TTC549 (cell line): ENCODE data around the gene HSPG2.
"Not testable (repeated sequence)": the region's sequence is repeated elsewhere in the genome, so short reads cannot be mapped to it uniquely, and the experiment has no call there.

Experiments used
- FAIRE-seq: peaks from 2 replicates; lab custom pipeline; 2012; peaks lifted over from hg19 to GRCh38; lab: Jason Lieb, UNC

Gene HSPG2

DNA sequence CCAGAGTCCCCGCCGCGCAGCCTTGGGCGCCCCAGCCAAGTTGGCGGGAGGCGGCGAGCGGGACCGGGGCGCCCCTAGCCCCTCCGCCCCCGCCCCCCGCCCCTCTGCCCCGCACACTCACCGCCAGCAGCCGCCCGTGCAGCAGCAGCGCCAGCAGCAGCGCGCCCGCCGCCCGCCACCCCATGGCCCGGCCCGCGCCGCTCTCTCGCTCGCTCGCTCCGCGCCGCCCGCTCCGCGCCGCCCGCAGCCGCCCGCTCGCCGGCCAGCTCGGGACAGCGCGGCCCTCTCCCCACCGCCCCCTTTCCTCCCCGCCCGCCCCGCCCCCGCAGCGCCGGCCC lies at the start of gene HSPG2:
Gene HSPG2, minus strand, starts transcription at position 277 of the 338 bp plus-strand sequence. Its CDS starts 93 bp downstream, at position 184.
- FAIRE-seq: no peak

DNA sequence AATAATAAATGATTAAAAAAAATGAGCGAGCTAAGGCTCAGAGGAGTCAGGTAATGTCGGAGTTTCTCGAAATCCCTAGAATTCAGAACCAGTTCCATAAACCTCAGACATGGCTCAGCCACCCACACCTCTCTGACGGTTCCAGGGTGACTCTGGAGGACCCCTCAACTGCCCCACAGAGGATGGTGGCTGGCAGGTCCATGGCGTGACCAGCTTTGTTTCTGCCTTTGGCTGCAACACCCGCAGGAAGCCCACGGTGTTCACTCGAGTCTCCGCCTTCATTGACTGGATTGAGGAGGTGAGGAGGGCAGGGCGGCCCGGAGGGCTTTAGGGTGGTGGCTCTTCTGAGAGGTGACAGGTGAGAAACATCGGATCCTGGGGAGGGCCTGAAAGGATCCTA lies 49.3 kb upstream of the HSPG2 start:
- FAIRE-seq: not testable (repeated sequence)

DNA sequence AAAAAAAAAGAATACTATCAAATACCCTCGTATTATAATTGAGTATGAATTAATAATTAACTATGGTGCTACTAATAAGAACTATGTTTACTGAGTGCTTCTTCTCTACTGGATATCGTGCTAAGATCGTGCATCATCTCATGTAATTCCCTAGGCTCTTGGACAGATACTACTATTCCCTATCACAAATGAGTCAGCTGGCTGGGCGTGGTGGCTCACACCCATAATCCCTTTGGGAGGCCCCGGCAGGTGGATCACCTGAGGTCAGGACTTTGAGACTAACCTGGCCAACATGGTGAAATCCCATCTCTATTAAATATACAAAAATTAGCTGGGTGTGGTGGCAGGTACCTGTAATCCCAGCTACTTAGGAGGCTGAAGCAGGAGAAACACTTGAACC lies 48.8 kb upstream of the HSPG2 start:
- not testable (repeated sequence) for FAIRE-seq

DNA sequence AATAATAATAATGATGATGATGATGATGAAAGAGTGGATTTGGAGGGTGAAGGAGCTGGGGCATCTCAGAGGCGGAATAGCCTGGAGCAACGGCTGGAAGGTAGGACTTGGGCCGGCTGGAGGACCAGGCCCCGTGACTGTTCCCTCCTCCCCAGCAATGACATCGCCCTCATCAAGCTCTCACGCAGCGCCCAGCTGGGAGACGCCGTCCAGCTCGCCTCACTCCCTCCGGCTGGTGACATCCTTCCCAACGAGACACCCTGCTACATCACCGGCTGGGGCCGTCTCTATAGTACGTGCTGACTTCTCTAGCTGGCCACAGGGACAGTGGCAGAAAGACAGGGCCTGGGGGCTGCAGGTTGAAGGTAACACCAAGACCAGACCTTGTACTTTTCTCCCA lies 46.4 kb upstream of the HSPG2 start:
- FAIRE-seq: not testable (repeated sequence)

DNA sequence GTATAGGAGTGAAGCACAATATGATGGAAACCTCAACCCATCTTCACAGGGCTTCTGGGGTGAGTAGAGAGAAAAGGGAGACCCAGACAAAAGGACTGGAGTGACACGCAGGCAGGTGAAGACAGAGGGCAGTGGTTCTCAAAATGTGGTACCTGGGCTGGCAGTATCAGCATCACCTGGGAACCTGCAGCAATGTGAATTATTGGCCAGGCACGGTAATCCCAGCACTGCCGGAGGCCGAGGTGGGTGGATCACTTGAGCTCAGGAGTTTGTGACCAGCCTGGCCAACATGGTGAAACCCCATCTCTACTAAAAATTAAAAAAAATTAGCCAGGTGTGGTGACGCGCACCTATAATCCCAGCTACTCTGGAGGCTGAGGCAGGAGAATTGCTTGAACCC lies 45.0 kb upstream of the HSPG2 start:
- not testable (repeated sequence) for FAIRE-seq

DNA sequence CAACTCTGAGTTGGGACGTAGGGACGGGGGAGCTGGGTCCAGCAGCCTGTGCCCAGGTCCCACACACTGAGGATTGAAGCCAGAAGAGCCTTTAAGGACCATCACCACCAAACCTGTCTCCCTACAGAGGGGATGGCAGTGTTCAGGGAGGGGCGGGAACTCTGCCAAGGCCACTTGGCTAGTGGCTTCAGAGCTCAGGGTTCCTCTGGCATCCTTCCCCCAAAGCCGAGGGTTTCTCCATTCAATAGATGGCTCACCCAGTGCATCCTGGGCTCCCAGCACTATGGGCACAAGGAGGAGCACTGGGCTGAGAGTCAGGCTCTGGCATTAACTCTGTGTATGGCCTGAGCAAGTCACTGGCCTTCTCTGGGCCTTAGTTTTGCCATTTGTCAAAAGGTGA lies 44.1 kb upstream of the HSPG2 start:
- FAIRE-seq: not testable (repeated sequence)

DNA sequence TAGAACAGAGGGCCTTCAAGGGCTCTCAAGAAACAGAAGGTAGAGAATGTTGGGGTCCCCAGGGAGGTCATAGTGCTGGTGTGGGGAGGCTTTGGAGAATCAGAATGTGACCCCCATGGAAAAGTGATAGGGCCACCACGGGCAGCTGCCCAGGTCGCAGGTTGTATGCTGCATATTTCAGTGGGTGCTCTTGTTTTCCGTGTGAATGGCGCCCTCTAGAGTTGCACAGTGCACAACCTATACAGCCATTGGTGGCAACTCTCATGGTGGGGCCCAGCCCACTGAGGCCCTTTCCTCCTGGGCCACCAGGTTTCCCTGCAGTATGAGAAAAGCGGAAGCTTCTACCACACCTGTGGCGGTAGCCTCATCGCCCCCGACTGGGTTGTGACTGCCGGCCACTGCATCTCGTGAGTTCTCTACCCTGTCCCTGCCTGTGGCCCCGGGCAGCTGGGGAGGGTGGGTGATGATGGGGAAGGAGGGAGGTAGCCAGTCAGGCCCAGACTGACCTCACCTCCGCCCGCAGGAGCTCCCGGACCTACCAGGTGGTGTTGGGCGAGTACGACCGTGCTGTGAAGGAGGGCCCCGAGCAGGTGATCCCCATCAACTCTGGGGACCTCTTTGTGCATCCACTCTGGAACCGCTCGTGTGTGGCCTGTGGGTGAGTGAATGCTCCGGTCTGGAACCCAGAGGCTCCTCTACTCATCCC lies 43.6 kb upstream of the HSPG2 start:
- FAIRE-seq: not testable (repeated sequence)

DNA sequence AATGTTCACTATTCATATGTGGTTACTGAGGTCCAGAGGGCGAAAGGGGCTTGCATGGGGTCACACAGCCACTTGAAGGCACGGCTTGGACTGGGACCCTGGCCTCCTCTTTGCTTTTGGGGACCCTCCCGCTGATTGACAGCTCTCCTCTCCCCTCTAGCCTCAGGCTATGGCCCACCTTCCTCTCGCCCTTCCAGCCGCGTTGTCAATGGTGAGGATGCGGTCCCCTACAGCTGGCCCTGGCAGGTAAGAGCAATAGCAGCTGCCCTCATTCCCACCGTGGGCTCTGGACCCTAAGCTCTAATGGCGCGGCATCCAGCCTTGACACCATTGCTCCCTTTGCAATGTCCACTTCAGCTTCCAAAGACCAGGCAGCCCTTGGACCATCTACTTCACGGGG lies 41.1 kb upstream of the HSPG2 start:
- FAIRE-seq: not testable (repeated sequence)

DNA sequence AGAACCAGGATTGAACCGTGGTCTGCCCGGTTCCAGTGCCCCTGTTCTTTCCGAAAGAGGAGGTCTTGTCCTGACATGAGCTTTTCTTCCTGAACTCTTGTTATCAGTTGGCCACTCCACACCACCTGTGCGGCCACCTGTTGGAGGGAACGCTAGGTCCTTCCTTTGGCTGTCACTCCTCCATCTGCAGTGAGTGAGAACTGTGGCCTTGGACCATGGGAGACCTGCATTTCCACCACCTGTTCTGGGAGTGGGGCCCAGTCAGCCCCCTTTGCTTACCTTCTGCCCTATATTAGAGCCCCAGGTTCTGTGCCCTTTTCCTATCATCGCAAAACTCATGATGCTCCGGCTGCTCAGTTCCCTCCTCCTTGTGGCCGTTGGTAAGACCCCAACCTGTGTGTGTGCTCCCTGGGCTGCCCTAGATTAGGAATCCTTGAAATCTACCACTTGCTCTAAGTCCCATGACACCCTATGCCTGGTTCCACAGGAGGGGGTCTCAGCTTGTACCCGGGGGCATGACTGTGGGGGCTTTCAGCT lies 39.7 kb upstream of the HSPG2 start, which contains the start of gene CELA3B:
Gene CELA3B, plus strand, starts transcription at position 320 of the 537 bp plus-strand sequence. Its CDS starts 18 bp downstream, at position 338.
- FAIRE-seq: not testable (repeated sequence)

DNA sequence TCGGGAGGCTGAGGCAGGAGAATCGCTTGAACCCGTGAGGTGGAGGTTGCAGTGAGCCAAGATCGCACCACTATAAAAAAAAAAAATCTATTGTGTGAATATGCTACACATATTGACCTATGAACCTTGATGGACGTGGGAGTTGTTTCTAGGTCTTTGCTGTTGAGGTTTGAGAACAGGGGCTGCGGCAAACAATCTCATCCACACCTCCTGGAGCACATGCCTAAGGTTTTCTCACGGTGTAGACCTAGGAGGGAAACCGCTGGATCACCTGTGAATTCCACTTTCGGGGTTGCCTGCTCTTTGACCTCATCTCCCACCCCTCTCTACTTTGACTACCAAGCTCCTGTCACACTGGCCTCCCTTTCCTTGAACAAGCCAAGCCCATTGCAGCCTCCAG lies 38.2 kb upstream of the HSPG2 start:
- not testable (repeated sequence) for FAIRE-seq

DNA sequence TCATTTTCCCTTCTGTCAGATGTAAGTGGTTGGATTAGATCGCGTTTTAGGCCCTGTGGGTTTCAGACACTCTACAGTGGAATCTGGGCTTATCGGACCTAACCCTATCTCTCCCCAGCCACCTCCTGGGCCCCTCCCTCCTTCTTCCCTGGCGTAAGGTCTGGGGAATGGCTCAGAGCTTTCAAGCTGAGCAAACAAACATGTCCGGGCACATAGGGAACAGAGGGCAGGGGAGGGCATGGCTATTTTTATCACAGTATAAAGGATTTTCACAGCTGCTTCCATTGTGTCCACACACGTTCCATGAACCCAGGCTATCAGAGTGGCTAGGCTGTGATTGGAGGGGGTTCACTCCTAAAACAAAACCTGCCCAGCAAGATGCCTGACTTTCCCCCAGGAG lies 37.6 kb upstream of the HSPG2 start:
- not testable (repeated sequence) for FAIRE-seq

DNA sequence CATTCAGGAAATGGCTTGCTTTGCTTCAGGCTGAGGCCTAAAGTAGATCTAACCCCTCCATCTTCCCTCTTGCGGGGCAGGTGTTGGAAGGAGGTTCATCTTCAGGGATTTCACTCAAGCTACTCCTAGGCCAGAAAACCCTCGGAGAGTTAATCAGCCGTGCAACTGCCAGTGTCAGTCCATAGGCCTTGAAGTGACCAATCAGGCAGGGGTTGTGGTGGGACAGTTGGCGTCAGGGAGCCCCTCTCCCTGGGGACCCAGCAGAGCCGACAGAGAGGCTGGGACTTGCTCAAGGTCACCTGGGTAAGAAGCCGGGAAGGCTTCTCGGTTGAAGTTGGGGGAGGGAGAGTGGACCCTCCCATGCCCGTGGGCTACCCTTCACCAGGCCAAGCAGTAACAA lies 36.8 kb upstream of the HSPG2 start:
- FAIRE-seq: not testable (repeated sequence)

DNA sequence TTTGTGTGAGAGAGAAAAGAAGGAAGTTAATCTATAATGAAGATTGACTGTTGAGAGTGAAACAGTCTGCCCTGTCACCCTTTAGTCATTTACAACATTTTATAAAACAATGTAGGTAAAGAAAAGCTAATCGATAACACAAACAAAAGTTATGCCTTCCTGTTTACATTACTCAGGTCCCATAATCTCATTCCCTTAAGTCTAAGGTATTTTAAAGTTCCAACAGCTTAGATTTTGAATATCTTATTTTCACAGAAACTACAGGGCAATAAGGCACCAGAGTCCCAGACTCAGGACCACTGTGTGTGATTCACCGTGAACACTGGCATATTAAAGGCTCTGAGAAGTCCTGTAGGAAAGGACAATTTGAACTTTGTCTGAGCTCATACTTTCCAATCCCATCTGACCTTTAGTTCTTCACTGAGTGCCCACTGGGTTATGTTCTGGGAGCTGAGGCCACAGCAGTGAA lies 35.9 kb upstream of the HSPG2 start:
- FAIRE-seq: not testable (repeated sequence)

DNA sequence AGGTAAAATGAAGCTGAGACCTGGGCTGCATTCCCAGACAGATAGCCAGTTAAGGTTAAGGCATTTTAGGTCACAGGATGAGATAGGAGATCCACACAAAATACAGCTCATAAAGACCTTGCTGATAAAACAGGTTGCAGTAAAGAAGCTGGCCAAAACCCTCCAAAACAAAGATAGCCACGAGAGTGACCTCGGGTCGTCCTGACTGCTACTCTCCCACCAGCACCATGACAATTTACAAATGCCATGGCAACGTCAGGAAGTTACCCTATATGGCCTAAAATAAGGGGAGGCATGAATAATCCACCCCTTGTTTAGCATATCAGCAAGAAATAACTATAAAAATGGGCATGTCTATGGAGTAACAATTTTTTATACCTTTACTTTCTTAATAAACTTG lies 33.4 kb upstream of the HSPG2 start:
- FAIRE-seq: not testable (repeated sequence)

DNA sequence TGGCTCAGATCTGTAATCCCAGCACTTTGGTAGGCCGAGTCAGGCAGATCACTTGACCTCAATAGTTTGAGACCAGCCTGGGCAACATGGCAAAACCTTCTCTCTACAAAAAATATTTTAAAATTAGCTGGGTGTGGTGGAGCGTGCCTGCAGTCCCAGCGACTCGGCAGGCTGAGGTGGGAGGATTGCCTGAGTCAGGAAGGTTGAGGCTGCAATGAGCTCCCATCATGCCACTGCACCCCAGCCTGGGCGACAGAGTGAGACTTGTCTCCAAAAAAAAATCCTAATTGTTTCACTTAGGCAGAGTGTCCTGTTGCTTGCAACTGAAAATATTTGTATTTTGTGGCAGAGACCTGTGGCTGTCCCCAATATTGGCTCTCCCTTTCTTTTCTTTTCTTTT lies 32.0 kb upstream of the HSPG2 start:
- not testable (repeated sequence) for FAIRE-seq

DNA sequence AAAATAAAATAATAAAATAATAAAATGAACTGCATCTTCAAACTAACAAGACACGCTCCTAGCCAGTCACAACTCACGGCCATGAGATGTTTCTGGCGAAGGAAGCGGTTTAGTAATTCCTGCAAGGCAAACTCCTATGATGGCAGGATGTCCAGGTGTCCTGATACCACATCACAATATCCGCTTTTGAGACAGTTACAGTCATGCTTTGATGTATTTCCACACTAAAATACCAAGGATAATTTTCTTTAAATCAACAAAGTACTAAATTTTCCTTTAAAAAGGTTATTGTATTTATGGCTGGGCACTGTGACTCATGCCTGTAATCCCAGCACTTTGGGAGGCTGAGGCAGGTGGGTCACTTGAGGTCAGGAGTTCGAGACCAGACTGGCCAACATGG lies 30.1 kb upstream of the HSPG2 start:
- FAIRE-seq: not testable (repeated sequence)

DNA sequence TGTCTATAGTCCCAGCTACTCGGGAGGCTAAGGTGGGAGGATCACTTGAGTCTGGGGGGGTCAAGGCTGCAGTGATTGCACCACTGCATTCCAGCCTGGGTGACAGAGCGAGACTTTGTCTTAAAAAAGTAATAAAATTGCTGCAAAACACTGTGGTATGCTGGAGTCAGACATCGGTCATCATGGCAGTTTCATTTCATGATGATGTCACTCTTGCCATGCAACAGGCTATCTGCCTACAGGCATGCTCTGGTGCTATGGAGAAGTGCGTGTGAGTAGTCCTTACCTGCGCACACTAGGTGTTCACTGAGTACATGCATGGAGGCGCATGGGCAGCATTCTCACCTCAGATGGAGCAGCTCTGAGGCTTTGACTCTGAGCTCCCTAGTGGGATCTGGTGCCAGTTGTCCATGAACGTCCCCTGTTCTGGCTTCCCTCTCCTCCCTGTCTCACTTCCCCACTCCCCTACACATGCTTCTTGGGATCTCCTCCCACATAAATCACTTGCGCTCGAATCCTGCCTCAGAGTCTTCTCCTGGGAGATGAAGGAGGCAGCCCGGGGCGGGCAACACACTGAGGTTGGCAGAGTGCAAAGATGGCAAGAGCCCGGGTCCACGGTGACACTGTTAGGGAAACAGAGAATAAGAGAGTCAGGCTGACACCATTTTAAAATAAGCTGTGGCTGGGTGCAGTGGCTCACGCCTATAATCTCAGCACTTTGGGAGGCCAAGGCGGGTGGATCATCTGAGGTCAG lies 29.3 kb upstream of the HSPG2 start:
- no peak for FAIRE-seq

DNA sequence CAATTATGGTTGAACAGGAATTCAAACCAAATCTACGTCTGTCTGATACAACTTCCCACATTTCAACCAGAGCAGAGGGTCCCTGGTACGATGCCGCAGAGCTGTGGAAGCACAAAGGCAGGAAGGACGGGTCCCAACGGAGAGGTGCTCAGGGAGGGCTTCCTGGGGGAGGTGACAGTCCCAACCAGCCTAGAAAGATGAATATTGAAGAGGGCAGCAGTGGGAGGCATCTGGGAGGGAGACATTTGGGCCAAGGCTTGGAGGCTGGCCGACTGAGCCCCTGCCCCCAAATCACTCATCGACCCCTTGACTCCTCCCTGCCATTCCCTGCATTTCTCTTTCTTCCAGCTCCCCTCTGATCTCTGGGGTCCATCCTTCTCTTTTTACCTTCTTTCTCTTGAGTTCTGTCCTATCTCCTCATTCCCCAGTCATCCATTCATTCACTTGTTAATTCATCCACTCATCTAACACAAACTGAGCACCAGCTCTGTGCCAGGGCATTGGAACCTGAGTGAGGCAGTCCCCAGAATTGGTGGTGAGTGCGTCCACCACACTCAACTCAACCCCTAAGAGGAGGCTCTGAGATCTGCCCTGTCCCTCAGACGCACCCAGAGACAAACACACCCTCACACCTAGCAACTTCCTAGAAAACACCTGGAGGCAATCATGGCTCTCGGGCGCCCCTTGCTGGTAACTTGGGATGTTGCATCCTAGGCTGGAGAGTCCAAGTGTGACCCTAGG lies 26.5 kb upstream of the HSPG2 start:
- no peak for FAIRE-seq

DNA sequence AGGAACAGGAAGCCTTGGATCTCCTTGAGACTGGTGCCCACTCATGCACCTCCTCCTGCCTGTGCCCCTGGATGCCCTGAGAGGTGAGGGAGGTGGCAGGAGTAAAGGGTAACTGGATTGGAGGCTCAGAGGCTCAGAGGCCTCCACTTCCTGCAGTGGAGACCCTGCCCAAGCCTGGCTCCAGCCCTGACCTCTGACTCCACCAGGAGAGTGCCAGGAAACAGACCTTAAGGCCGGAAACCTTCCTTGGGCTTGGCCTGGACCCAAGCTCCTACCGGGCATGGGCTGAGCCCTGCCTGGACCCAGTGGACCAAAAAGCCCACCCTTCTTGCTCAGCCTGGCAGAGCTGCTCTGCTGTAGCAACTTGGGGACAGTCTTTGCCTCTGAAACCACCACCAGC lies 24.7 kb upstream of the HSPG2 start:
- no peak for FAIRE-seq

DNA sequence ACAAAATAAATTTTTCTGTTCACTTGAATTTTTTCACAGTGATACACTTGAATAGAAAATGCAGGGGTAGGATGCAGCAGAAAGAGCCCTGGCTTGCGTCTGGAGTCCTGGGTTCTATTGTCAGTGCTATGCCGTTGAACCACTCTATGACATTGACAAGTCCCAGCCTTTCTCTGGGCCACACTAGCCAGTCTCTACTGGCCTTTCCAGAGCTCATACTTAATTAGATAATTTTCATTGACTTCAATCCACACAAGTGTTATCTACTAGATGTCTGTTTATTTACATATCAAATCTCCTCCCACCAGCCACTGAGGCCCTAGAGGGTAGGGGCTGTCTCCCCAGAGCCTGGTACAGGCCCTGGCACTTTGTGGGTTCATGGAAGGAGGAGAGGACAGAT lies 24.2 kb upstream of the HSPG2 start:
- FAIRE-seq: no peak

DNA sequence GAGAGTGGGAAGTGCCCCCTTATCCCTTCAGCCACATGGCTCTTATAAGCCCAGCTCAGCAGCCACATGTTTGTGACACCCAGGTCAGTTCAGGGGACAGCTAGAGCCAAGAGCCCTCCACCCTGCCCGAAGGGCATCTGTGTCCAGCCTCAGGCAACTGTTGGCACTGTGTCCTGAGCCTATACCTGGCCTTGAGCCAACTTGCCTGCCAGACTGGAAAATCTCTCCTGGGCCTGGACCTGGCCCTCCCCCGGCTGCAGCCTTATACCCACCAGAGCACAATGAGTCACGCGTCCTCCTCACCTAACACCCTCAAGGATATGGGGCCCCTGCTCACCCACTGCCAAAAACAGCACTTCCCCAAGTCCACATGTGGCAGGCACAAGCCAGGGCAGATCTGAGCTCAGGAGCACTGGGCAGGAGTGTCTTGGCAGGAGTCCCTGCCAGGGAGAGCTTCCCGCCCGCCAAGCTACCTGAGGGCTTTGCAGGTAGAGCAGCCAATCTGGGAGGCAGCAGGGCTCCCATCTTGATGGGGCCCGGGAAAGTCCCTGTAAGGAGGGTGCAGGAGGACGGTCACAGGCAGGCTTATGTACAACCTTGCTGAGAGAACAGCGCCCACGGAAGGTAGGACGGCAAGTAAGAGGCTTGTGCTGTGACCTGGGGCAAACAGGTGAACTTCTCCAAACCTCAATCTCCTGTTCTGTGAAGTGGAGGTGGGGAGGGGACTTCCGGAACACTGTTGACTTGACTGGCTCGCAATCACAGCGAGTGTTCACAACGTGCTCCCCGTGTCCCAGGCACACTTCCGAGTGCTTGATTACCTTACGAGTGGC lies 19.8 kb upstream of the HSPG2 start:
- FAIRE-seq: no peak
